GM12872 (cell line): Measurements from ENCODE around the gene GRM6.

Source experiments
- CTCF ChIP-seq: IDR thresholded peaks from 3 replicates; pipeline ENCODE4 v1.5.1; 2011; ENCODE audit warnings: low read depth, mild to moderate bottlenecking, low read length, moderate library complexity; ENCODE audit not compliant: insufficient read depth

The GRM6 gene

GRCh38 chr5:178990491-178990890 lies 4.6 kb downstream of the GRM6 start:
- TF ChIP-seq CTCF, result no peak

- TF ChIP-seq CTCF, result no peak
These were observed 5.8 kb downstream of the GRM6 start for GRCh38 chr5:178989311-178989710.

- no peak for TF ChIP-seq CTCF
These were observed 6.5 kb downstream of the GRM6 start for GRCh38 chr5:178988436-178989220.

GRCh38 chr5:178986326-178986960 lies 8.7 kb downstream of the GRM6 start:
- TF ChIP-seq CTCF, result no peak

- no peak for TF ChIP-seq CTCF
These were observed 10.7 kb downstream of the GRM6 start for GRCh38 chr5:178984145-178985072.

GRCh38 chr5:178983728-178984127 lies 11.4 kb downstream of the GRM6 start:
- no peak for TF ChIP-seq CTCF

GRCh38 chr5:178982941-178983340 lies 12.2 kb downstream of the GRM6 start:
- no peak for TF ChIP-seq CTCF
